Parathyroid adenoma (tissue), 2 donors: ENCODE measurements around the gene CSKMT.
A peak's percentile ranks its signal among the peaks of the same experiment; 100 is the strongest.

Experiments used
- H2AFZ ChIP-seq: fragments of 300-600 bp; sonication (generic); one replicate; pipeline ENCODE4 v1.7.0; 2017; ENCODE audit warnings: antibody characterized with exemption, mild to moderate bottlenecking
- H3K27ac ChIP-seq: fragments of 300-600 bp; sonication (generic); one replicate; pipeline ENCODE4 v1.7.0; 2017
- H3K27me3 ChIP-seq: fragments of 300-600 bp; sonication (generic); one replicate; pipeline ENCODE4 v1.7.0; 2017; ENCODE audit warnings: low read length; ENCODE audit not compliant: control insufficient read depth, insufficient read depth
- H3K36me3 ChIP-seq: fragments of 300-600 bp; sonication (generic); one replicate; pipeline ENCODE4 v1.7.0; 2017; ENCODE audit warnings: low read length; ENCODE audit not compliant: control insufficient read depth, insufficient read depth
- H3K4me1 ChIP-seq: fragments of 300-600 bp; sonication (generic); one replicate; pipeline ENCODE4 v1.7.0; 2017; ENCODE audit warnings: control low read depth
- H3K4me2 ChIP-seq: fragments of 300-600 bp; sonication (generic); one replicate; pipeline ENCODE4 v1.7.0; 2017; ENCODE audit warnings: low read length
- H3K4me3 ChIP-seq: fragments of 300-600 bp; sonication (generic); one replicate; pipeline ENCODE4 v1.7.0; 2017; ENCODE audit warnings: low read depth, low read length
- H3K79me2 ChIP-seq: fragments of 300-600 bp; sonication (generic); one replicate; pipeline ENCODE4 v1.7.0; 2017; ENCODE audit warnings: control low read depth
- H3K9ac ChIP-seq: fragments of 300-600 bp; sonication (generic); one replicate; pipeline ENCODE4 v1.7.0; 2017; ENCODE audit warnings: mild to moderate bottlenecking
- H3K9me3 ChIP-seq: fragments of 300-600 bp; sonication (generic); one replicate; pipeline ENCODE4 v1.7.0; 2017; ENCODE audit warnings: low read length; ENCODE audit not compliant: control insufficient read depth
- TF ChIP-seq, protein P1 (sequence below): fragments of 300-600 bp; sonication (generic); IDR thresholded peaks from one replicate; pipeline ENCODE4 v1.7.0; 2017; ENCODE audit warnings: antibody characterized with exemption, mild to moderate bottlenecking
- donor health status: primary hyperparathyroidism.

The CSKMT gene

DNA sequence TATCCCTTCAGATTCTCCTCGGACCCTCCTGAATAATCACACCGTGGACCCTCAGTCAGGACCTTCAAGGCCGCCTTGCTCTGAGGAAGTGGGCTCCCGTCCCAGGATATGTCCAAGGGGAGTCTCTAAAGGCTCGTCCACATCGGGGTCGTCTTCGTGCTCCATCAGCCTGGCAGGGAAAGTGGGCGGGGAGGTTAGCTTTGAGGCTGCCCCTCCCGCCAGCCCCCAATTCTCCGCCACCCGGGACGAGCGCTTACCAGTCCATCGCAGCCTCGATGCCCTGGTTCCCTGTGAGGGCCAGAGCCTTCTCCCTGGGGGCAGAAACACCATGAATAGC lies 13.3 kb downstream of the CSKMT start:
- Histone ChIP-seq H3K4me2 (peak overlapping the region; percentile 77), H3K27me3 (no peaks in the 10 kb centered on the region), H3K4me1 (peaks cover 3% of the 10 kb centered on the region), H3K27ac (peak overlapping the region; percentile 85), H3K4me3 (peak overlapping the region; percentile 91), H2AFZ (peak overlapping the region; percentile 93), H3K9me3 (no peaks in the 10 kb centered on the region), H3K36me3 (no peaks in the 10 kb centered on the region), H3K9ac (peak overlapping the region; percentile 67), H3K79me2 (no peaks in the 10 kb centered on the region)
- TF ChIP-seq, protein P1, sequence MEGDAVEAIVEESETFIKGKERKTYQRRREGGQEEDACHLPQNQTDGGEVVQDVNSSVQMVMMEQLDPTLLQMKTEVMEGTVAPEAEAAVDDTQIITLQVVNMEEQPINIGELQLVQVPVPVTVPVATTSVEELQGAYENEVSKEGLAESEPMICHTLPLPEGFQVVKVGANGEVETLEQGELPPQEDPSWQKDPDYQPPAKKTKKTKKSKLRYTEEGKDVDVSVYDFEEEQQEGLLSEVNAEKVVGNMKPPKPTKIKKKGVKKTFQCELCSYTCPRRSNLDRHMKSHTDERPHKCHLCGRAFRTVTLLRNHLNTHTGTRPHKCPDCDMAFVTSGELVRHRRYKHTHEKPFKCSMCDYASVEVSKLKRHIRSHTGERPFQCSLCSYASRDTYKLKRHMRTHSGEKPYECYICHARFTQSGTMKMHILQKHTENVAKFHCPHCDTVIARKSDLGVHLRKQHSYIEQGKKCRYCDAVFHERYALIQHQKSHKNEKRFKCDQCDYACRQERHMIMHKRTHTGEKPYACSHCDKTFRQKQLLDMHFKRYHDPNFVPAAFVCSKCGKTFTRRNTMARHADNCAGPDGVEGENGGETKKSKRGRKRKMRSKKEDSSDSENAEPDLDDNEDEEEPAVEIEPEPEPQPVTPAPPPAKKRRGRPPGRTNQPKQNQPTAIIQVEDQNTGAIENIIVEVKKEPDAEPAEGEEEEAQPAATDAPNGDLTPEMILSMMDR, result no peak

DNA sequence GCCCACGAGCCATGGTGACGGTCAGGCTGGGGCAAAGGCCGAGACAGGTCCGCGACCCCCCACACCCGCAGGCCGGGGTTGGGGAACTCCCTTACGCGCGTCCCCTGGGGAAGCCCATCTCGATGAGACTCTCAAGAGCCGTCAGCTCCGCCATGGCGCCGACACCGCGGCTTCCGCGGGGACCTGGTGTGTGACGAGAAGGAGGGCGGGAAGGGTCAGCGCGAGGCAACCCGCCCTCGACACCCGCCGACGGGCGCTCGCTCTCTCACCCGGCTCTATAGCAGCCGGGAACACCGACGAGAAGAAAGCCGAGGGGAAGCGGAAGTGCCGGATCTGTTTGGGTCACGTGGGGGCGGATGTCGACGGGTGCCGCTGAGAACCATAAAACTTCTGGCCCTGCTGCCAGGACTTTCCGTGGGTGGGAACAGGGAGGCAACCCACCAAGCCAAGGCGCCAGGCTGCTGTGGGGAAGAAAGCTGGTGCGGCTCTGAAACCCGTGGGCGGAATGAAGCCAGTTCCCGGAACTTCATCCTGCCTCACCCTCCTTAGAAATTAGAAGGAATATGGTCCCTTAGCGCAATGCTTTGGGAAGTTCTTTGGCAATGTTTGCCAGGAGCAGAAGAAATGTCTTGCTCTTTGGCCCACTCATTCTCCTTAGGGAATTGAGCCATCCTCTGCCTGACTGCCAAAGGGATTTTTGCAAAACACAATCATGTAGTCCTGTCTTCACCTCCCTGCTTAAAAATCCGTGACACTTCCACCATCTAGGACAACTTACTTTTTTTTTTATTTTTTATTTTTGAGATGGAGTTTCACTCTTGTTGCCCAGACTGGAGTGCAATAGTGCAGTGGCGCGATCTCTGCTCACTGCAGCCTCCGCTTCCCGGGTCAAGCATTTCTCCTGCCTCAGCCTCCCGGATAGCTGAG lies 13.9 kb downstream of the CSKMT start, which contains the start of gene UBXN1:
UBXN1 (minus strand) TSS at position 304 of the 927 bp plus-strand sequence; CDS start at position 154, 150 bp downstream.
- peak within 1 kb of the TSS; percentile 77 for H3K4me2 ChIP-seq
- peak within 1 kb of the TSS; percentile 93 for H2AFZ ChIP-seq
- no peaks in the 10 kb centered on the region for H3K36me3 ChIP-seq
- no peaks in the 10 kb centered on the region for H3K9me3 ChIP-seq
- H3K4me3 ChIP-seq, result peak within 1 kb of the TSS; percentile 91
- no peaks in the 10 kb centered on the region for H3K27me3 ChIP-seq
- TF ChIP-seq, protein P1, result no peak
- peak within 1 kb of the TSS; percentile 67 for H3K9ac ChIP-seq
- no peaks in the 10 kb centered on the region for H3K79me2 ChIP-seq
- peaks cover 3% of the 10 kb centered on the region for H3K4me1 ChIP-seq
- H3K27ac ChIP-seq, result peak within 1 kb of the TSS; percentile 85

DNA sequence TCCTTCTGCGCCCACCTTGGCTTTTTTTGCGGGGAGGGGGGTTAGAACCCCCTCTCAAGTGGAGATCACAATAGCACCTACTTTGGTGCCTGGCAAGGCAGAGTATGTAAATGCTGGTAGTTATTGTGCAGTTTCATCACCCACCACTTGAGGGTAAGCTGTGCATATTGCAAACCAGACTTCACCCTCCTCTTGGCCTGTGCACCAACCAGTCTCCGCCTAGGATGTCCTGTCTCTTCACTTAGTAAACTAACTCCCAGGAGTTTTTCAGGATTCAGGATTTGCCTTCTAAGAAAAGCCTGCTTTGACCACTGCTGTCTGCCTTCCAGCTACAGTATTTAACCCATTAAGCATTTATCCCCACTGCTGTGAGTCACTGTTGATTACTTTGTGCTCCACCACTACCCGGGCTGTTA lies 15.7 kb downstream of the CSKMT start:
- Histone ChIP-seq H3K4me3 (no peak overlapping the region), H3K36me3 (no peaks in the 10 kb centered on the region), H3K27ac (no peak overlapping the region), H3K27me3 (no peaks in the 10 kb centered on the region), H3K4me1 (peaks cover 3% of the 10 kb centered on the region), H3K9me3 (no peaks in the 10 kb centered on the region), H2AFZ (peak overlapping the region; percentile 69), H3K4me2 (no peak overlapping the region), H3K9ac (no peak overlapping the region), H3K79me2 (no peaks in the 10 kb centered on the region)
- TF ChIP-seq, protein P1, result peak; percentile 32

DNA sequence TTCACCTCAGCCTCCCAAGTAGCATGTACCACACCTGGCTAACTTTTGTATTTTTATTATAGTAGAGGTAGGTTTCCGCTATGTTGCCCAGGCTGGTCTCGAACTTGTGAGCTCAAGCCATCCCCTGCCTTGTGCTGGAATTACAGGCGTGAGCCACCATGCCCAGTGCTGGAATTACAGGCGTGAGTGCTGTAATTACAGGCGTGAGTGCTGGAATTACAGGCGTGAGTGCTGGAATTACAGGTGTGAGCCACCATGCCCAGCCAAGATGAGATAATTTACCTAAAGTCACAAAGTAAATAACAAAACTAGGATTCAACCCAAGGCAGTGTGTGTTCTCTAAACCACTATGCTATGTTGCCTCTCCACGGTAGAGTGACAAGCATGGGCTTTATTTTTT lies 17.4 kb downstream of the CSKMT start:
- TF ChIP-seq, protein P1, result no peak
- Histone ChIP-seq H3K4me1 (no peaks in the 10 kb centered on the region), H3K27ac (no peak overlapping the region), H3K36me3 (no peaks in the 10 kb centered on the region), H2AFZ (no peak overlapping the region), H3K27me3 (no peaks in the 10 kb centered on the region), H3K4me3 (no peak overlapping the region), H3K79me2 (no peaks in the 10 kb centered on the region), H3K4me2 (no peak overlapping the region), H3K9ac (no peak overlapping the region), H3K9me3 (no peaks in the 10 kb centered on the region)
